ENCODE measurements around the gene APIP.
A peak's percentile ranks its signal among the peaks of the same experiment; 100 is the strongest.

APIP gene

DNA sequence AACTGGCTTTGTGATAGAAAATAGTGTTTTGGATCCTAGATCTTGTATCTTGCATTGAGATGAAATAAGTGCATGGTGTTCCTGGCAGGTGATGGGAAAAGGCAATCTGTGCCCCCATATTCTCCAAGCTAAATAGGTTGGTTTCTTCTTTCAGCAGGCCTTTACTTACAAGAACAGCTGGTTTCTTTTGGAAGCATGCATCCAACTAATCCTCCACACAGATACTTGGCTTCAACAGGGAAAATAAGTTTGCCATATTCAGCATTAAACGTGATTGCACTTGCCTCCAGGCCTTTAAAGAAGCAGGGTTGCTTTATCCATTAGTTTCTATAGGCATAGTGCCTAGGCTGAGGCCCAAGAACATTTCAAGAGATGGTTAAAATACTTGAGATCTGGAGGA, 59.9 kb downstream of the APIP start:
- no peak for DNase-seq
- intact Hi-C loops (cut with DNase I) = no loop called here

DNA sequence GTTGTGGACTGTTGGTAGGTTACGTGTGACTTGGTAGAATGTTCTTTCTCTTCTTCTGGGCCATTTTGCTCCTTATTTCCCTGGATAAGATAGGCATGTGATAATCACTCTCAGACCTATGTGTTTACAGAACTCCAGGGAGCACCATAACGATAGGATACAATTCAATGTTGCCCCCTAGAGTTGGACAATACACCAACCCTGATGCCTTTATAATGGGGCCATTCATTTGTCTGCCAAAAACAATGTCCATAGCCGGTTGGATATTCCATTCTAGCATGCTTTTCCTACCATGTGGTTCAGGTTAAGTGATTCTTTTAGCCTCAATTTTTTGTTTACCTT, 60.5 kb downstream of the APIP start:
- intact Hi-C loops (cut with DNase I) = no loop called here
- DNase-seq = no peak

- no peak for DNase-seq
Measured at GRCh38 chr11:34855021-34855753, 61.0 kb downstream of the APIP start.

DNA sequence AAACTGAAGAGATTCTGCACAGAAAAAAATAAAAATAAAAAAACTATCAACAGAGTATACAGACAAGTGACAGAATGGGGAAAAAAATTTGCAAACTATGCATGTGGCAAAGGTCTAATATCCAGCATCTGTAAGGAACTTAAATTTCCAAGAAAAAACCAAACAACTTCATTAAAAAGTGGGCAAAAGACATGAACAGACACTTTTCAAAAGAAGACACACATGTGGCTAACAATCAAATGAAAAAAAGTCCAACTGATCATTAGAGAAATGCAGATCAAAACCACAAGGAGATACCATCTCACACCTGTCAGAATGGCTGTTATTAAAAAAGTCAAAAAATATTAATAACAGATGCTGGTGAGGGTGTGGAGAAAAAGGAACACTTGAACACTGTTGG, 64.3 kb downstream of the APIP start:
- intact Hi-C loops (cut with DNase I) = no loop called here

More at GRCh38 chr11:34855021-34855753, 61.0 kb downstream of the APIP start:
- intact Hi-C loops (cut with DNase I) = no loop called here

GRCh38 chr11:34850334-34850733, 65.8 kb downstream of the APIP start:
- intact Hi-C loops (cut with DNase I) = no loop called here
- no peak for DNase-seq

More for the DNA sequence above, 64.3 kb downstream of the APIP start:
- DNase-seq = no peak

- no peak for DNase-seq
Measured at GRCh38 chr11:34846467-34846866, 69.7 kb downstream of the APIP start.

GRCh38 chr11:34844463-34845112, 71.6 kb downstream of the APIP start:
- DNase-seq = no peak
- intact Hi-C loops (cut with DNase I) = no loop called here

More at GRCh38 chr11:34846467-34846866, 69.7 kb downstream of the APIP start:
- intact Hi-C loops (cut with DNase I) = no loop called here

GRCh38 chr11:34843271-34843670, 72.9 kb downstream of the APIP start:
- intact Hi-C loops (cut with DNase I) = no loop called here
- DNase-seq = no peak

- intact Hi-C loops (cut with DNase I) = no loop called here
- peak in 4 of 42 donors; percentile 9 to 45 (median 18) for DNase-seq
Measured at GRCh38 chr11:34840736-34841386, 75.3 kb downstream of the APIP start.

DNA sequence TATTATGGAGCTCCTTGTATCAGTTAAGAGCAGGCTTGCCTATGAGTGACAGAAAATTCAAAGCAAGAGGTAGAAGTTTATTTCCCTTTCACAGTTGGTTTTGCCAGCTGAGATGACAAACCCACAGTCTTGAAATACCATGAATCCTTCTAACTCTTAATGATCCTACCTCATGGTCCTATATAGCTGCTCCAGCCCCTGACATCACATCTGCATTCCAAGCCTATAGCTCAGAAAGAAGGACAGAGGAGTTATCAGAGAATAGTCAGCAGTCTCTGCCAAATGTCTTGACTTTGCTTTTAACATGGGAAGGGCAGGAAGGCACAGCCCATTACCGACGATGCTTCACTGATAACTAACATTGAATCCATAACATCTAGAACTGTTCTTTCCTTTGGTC, 76.2 kb downstream of the APIP start:
- intact Hi-C loops (cut with DNase I) = no loop called here
- no peak for DNase-seq

GRCh38 chr11:34836958-34837856, 79.0 kb downstream of the APIP start:
- DNase-seq = no peak
- intact Hi-C loops (cut with DNase I) = no loop called here

- intact Hi-C loops (cut with DNase I) = no loop called here
- DNase-seq = no peak
Measured at GRCh38 chr11:34833602-34834001, 82.6 kb downstream of the APIP start.
